Cardiac muscle cell (in vitro differentiated cells and primary cell): ENCODE results near the gene IL6. TPM values are rescaled to one million over a fixed set of nuclear protein-coding genes. Genes with fewer than 3 reads are reported as not detected.
"Not testable (repeated sequence)": the region's sequence is repeated elsewhere in the genome, so short reads cannot be mapped to it uniquely, and the experiment has no call there.

ENCODE experiments used
- DNase-seq, 2 donors: peaks; one replicate each; pipeline versions ENCODE4 v3.0.0 to v3.0.0-alpha.2; 2010 to 2017; ENCODE audit warnings: low read depth in 1 of 2, low spot score in 1 of 2
- H3K27ac ChIP-seq: fragments of 200-600 bp; sonication (generic); 2 replicates; pipeline ENCODE4 v1.5.1; 2016
- H3K27me3 ChIP-seq: fragments of 200-600 bp; sonication (generic); 2 replicates; pipeline ENCODE4 v1.6.0; 2016; ENCODE audit warnings: control low read depth
- H3K36me3 ChIP-seq: fragments of 200-600 bp; sonication (generic); 2 replicates; pipeline ENCODE4 v1.5.1; 2016; ENCODE audit warnings: control low read depth
- H3K4me1 ChIP-seq: fragments of 200-600 bp; sonication (generic); 2 replicates; pipeline ENCODE4 v1.8.1; 2017; ENCODE audit warnings: low read depth, mild to moderate bottlenecking, mixed run types
- H3K4me3 ChIP-seq: fragments of 200-600 bp; sonication (generic); 2 replicates; pipeline ENCODE4 v1.5.1; 2016; ENCODE audit warnings: mild to moderate bottlenecking
- H3K9me3 ChIP-seq: fragments of 200-600 bp; sonication (generic); 2 replicates; pipeline ENCODE4 v1.5.1; 2017; ENCODE audit warnings: low read depth, mild to moderate bottlenecking, control low read depth
- polyA plus RNA-seq: library from polyadenylated mRNA; unstranded; fragments of >200 nt; fragmentation: Nextera tagmentation; extraction: Ambion mirVana; gene quantifications from 2 replicates; pipeline ENCODE4 v1.2.1, GENCODE V29; 2016
- total RNA-seq: library from RNA; depleted of rRNA; stranded (reverse); fragments of >200 nt; gene quantifications from 2 replicates; pipeline ENCODE4 v1.2.3, GENCODE V29; 2016
- TF ChIP-seq, protein P1 (sequence below): IDR thresholded peaks from 2 replicates; pipeline ENCODE4 v1.5.1; 2012; ENCODE audit warnings: low read depth, mild to moderate bottlenecking, low read length

IL6 gene
- total and polyA plus RNA-seq, 2 experiments from 2014 or later: not detected

DNA sequence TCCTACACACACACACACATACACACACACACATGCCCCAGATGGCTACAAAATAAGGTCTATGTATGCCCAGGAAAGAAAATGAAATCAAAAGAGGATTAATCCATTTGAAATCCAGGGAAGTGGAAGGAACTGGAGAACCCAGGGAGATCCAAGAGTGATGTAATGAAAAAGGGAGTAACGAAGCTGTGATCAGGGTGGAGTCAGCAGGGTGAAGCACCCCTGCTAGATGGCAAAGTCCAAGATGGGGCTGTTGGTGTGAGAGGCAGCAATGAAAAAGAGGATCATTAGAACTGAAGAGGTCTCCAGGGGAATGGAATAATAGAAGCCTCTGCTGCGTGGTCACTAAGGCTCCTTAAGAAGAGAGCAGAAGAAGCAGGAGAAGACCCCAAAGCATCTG, 43.6 kb upstream of the IL6 start:
- no peak for DNase-seq
- H3K36me3 ChIP-seq: no peaks in the 10 kb centered on the region
- H3K4me1 ChIP-seq: peaks cover 4% of the 10 kb centered on the region
- no peaks in the 10 kb centered on the region for H3K27me3 ChIP-seq
- H3K27ac ChIP-seq: no peak overlapping the region
- no peak overlapping the region for H3K4me3 ChIP-seq
- H3K9me3 ChIP-seq: no peaks in the 10 kb centered on the region
- TF ChIP-seq, protein P1, sequence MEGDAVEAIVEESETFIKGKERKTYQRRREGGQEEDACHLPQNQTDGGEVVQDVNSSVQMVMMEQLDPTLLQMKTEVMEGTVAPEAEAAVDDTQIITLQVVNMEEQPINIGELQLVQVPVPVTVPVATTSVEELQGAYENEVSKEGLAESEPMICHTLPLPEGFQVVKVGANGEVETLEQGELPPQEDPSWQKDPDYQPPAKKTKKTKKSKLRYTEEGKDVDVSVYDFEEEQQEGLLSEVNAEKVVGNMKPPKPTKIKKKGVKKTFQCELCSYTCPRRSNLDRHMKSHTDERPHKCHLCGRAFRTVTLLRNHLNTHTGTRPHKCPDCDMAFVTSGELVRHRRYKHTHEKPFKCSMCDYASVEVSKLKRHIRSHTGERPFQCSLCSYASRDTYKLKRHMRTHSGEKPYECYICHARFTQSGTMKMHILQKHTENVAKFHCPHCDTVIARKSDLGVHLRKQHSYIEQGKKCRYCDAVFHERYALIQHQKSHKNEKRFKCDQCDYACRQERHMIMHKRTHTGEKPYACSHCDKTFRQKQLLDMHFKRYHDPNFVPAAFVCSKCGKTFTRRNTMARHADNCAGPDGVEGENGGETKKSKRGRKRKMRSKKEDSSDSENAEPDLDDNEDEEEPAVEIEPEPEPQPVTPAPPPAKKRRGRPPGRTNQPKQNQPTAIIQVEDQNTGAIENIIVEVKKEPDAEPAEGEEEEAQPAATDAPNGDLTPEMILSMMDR: no peak

- no peak overlapping the region for H3K27ac ChIP-seq
- TF ChIP-seq, protein P1: no peak
- no peaks in the 10 kb centered on the region for H3K27me3 ChIP-seq
- H3K9me3 ChIP-seq: no peaks in the 10 kb centered on the region
- no peaks in the 10 kb centered on the region for H3K4me1 ChIP-seq
- DNase-seq: no peak
- H3K36me3 ChIP-seq: no peaks in the 10 kb centered on the region
- H3K4me3 ChIP-seq: no peak overlapping the region
Observed at GRCh38 chr7:22686620-22687019, 40.4 kb upstream of the IL6 start.

DNA sequence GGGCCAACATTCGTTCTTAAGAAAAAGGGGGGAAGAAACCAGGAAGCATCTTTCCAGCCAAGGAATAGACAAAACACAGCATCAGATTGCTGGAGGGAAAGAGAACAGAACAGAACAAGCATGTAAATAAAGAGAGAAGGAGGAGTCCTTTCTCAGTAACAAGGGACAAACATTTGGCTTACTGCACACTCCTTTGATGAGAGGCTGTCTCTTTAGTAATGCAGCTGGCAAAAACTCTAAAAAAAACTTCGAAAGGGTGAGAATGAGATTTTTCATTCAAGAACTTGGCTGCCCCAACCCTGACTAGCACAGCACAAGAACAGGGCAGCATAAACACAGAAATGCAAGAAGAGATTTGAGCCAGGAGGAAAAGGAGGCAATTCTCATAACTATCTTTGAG, 38.9 kb upstream of the IL6 start:
- DNase-seq: no peak
- TF ChIP-seq, protein P1: no peak
- no peaks in the 10 kb centered on the region for H3K9me3 ChIP-seq
- no peak overlapping the region for H3K27ac ChIP-seq
- no peaks in the 10 kb centered on the region for H3K4me1 ChIP-seq
- no peak overlapping the region for H3K4me3 ChIP-seq
- no peaks in the 10 kb centered on the region for H3K36me3 ChIP-seq
- no peaks in the 10 kb centered on the region for H3K27me3 ChIP-seq

DNA sequence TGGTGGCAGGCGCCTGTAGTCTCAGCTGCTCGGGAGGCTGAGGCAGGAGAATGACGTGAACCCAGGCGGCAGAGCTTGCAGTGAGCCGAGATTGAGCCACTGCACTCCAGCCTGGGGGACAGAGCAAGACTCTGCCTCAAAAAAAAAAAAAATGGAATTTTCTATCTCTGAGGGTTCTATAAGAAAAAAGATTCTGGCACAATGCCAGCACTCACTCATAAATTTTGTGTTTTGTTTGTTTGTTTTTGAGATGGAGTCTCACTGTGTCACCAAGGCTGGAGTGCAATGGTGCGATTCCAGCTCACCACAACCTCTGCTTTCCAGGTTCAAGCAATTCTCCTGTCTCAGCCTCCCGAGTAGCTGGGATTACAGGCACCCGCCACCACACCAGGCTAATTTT, 38.1 kb upstream of the IL6 start:
- DNase-seq, H3K36me3 ChIP-seq, H3K9me3 ChIP-seq, H3K4me3 ChIP-seq, H3K27ac ChIP-seq, H3K4me1 ChIP-seq, H3K27me3 ChIP-seq: not testable (repeated sequence)

GRCh38 chr7:22694597-22695207, 32.3 kb upstream of the IL6 start:
- H3K4me3 ChIP-seq: no peak overlapping the region
- TF ChIP-seq, protein P1: no peak
- H3K9me3 ChIP-seq: no peaks in the 10 kb centered on the region
- no peak for DNase-seq
- no peaks in the 10 kb centered on the region for H3K36me3 ChIP-seq
- no peak overlapping the region for H3K27ac ChIP-seq
- H3K27me3 ChIP-seq: no peaks in the 10 kb centered on the region
- H3K4me1 ChIP-seq: no peaks in the 10 kb centered on the region

GRCh38 chr7:22695476-22696132, 31.4 kb upstream of the IL6 start:
- Histone ChIP-seq H3K9me3 (no peaks in the 10 kb centered on the region), H3K4me1 (no peaks in the 10 kb centered on the region), H3K4me3 (no peak overlapping the region), H3K27ac (no peak overlapping the region), H3K36me3 (no peaks in the 10 kb centered on the region), H3K27me3 (no peaks in the 10 kb centered on the region)
- no peak for DNase-seq
- TF ChIP-seq, protein P1: no peak
